PFSK-1 (cell line): ENCODE measurements around the gene PBOV1.

Source experiments
- FOXP2 ChIP-seq: optimal IDR thresholded peaks from 2 replicates; pipeline ENCODE3; 2011; ENCODE audit warnings: borderline replicate concordance, control low read depth, inconsistent platforms; ENCODE audit not compliant: insufficient read depth; ENCODE audit errors: extremely low read length, extremely low read depth
- POLR2AphosphoS5 ChIP-seq: IDR thresholded peaks from 2 replicates; pipeline ENCODE4 v1.6.1; 2012; ENCODE audit warnings: low read depth, mild to moderate bottlenecking, control low read depth, low read length, moderate library complexity
- SIN3A ChIP-seq: IDR thresholded peaks from 2 replicates; pipeline ENCODE4 v1.6.1; 2012; ENCODE audit warnings: mild to moderate bottlenecking, low read length, moderate library complexity, borderline replicate concordance; ENCODE audit not compliant: insufficient read depth
- TAF1 ChIP-seq: IDR thresholded peaks from 2 replicates; pipeline ENCODE4 v1.6.1; 2012; ENCODE audit warnings: low read length, control low read depth, borderline replicate concordance; ENCODE audit not compliant: insufficient read depth
- TF ChIP-seq, protein P1 (sequence below), 2 experiments: IDR thresholded peaks; 2 replicates each; pipeline versions ENCODE4 v1.6.1 to v1.8.0; 2011 to 2012; ENCODE audit warnings: low read depth in 2 of 2, low read length in 2 of 2, control low read depth in 1 of 2, inconsistent platforms in 1 of 2, mild to moderate bottlenecking in 1 of 2, moderate library complexity in 1 of 2; ENCODE audit not compliant: insufficient read depth in 1 of 2

- TF ChIP-seq POLR2AphosphoS5 (no peak), SIN3A (no peak), TAF1 (no peak), FOXP2 (no peak)
- TF ChIP-seq, protein P1, sequence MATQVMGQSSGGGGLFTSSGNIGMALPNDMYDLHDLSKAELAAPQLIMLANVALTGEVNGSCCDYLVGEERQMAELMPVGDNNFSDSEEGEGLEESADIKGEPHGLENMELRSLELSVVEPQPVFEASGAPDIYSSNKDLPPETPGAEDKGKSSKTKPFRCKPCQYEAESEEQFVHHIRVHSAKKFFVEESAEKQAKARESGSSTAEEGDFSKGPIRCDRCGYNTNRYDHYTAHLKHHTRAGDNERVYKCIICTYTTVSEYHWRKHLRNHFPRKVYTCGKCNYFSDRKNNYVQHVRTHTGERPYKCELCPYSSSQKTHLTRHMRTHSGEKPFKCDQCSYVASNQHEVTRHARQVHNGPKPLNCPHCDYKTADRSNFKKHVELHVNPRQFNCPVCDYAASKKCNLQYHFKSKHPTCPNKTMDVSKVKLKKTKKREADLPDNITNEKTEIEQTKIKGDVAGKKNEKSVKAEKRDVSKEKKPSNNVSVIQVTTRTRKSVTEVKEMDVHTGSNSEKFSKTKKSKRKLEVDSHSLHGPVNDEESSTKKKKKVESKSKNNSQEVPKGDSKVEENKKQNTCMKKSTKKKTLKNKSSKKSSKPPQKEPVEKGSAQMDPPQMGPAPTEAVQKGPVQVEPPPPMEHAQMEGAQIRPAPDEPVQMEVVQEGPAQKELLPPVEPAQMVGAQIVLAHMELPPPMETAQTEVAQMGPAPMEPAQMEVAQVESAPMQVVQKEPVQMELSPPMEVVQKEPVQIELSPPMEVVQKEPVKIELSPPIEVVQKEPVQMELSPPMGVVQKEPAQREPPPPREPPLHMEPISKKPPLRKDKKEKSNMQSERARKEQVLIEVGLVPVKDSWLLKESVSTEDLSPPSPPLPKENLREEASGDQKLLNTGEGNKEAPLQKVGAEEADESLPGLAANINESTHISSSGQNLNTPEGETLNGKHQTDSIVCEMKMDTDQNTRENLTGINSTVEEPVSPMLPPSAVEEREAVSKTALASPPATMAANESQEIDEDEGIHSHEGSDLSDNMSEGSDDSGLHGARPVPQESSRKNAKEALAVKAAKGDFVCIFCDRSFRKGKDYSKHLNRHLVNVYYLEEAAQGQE (IDR thresholded peaks at IDR 0.05; ENCODE audit: insufficient read depth in 1 of 2, low read depth in 2 of 2, low read length in 2 of 2), result no peak
Observed at GRCh38 chr6:138211048-138211581, 7.2 kb downstream of the PBOV1 start.
